Measurements from ENCODE around the gene EPB41L4A.

Gene EPB41L4A

GRCh38 chr5:112353678-112354077, 65.4 kb downstream of the EPB41L4A start:
- DNase-seq = no peak

- DNase-seq = no peak
These were observed 67.9 kb downstream of the EPB41L4A start for GRCh38 chr5:112351225-112351624.

- DNase-seq = no peak
These were observed 68.5 kb downstream of the EPB41L4A start for GRCh38 chr5:112350626-112351025.

- DNase-seq = no peak
These were observed 69.7 kb downstream of the EPB41L4A start for GRCh38 chr5:112349371-112349770.

- no peak for DNase-seq
These were observed 70.2 kb downstream of the EPB41L4A start for GRCh38 chr5:112348915-112349314.

GRCh38 chr5:112348387-112348786, 70.7 kb downstream of the EPB41L4A start:
- no peak for DNase-seq

- no peak for DNase-seq
These were observed 72.5 kb downstream of the EPB41L4A start for GRCh38 chr5:112346411-112347044.

GRCh38 chr5:112344540-112344939, 74.5 kb downstream of the EPB41L4A start:
- DNase-seq = no peak

GRCh38 chr5:112342389-112342788, 76.7 kb downstream of the EPB41L4A start:
- no peak for DNase-seq

- DNase-seq = no peak
These were observed 79.3 kb downstream of the EPB41L4A start for GRCh38 chr5:112339761-112340160.

GRCh38 chr5:112338681-112339337, 80.3 kb downstream of the EPB41L4A start:
- DNase-seq = peak; percentile 12

GRCh38 chr5:112333331-112333781, 85.7 kb downstream of the EPB41L4A start:
- no peak for DNase-seq

- no peak for DNase-seq
These were observed 87.2 kb downstream of the EPB41L4A start for GRCh38 chr5:112331892-112332291.

GRCh38 chr5:112329419-112330090, 89.5 kb downstream of the EPB41L4A start:
- no peak for DNase-seq

- peak; percentile 58 for DNase-seq
These were observed 95.9 kb downstream of the EPB41L4A start for GRCh38 chr5:112323166-112323565.

- no peak for DNase-seq
These were observed 98.7 kb downstream of the EPB41L4A start for GRCh38 chr5:112320408-112320807.

- no peak for DNase-seq
These were observed 100.7 kb downstream of the EPB41L4A start for GRCh38 chr5:112318346-112318745.

- no peak for DNase-seq
These were observed 101.2 kb downstream of the EPB41L4A start for GRCh38 chr5:112317866-112318265.

GRCh38 chr5:112316731-112317130, 102.3 kb downstream of the EPB41L4A start:
- no peak for DNase-seq

GRCh38 chr5:112316006-112316405, 103.1 kb downstream of the EPB41L4A start:
- DNase-seq = no peak

- no peak for DNase-seq
These were observed 106.5 kb downstream of the EPB41L4A start for GRCh38 chr5:112312295-112313275.

- no peak for DNase-seq
These were observed 108.3 kb downstream of the EPB41L4A start for GRCh38 chr5:112310746-112311145.

- no peak for DNase-seq
These were observed 110.5 kb downstream of the EPB41L4A start for GRCh38 chr5:112308608-112309007.
